Esophagus squamous epithelium (tissue), 5 donors: ENCODE data around the gene FZR1. TPM values are rescaled to one million over a fixed set of nuclear protein-coding genes. Genes with fewer than 3 reads are reported as not detected.

Experiments
- DNase-seq: peaks from one replicate; lab custom pipeline; 2025; lab: John Stamatoyannopoulos, UW
- H3K27ac ChIP-seq, 4 donors: fragments of 200-600 bp; sonication (generic); one replicate each; pipeline ENCODE4 v1.5.1; 2016 to 2019; ENCODE audit warnings: mild to moderate bottlenecking in 1 of 4
- H3K27me3 ChIP-seq, 4 donors: fragments of 200-600 bp; sonication (generic); 1 replicate in 3 of 4; 2 replicates in 1 of 4; pipeline versions ENCODE4 v1.5.1 to v1.6.0; 2017 to 2021; ENCODE audit warnings: antibody characterized with exemption in 1 of 4
- H3K36me3 ChIP-seq, 3 donors: fragments of 200-600 bp; sonication (generic); one replicate each; pipeline ENCODE4 v1.5.1; 2016 to 2019
- H3K4me1 ChIP-seq, 3 donors: fragments of 200-600 bp; sonication (generic); one replicate each; pipeline ENCODE4 v1.5.1; 2017 to 2019
- H3K4me3 ChIP-seq, 4 donors: fragments of 200-600 bp; sonication (generic); 1 replicate in 3 of 4; 2 replicates in 1 of 4; pipeline ENCODE4 v1.5.1; 2016 to 2019; ENCODE audit warnings: mild to moderate bottlenecking in 2 of 4, moderate library complexity in 1 of 4
- H3K9me3 ChIP-seq, 3 donors: fragments of 200-600 bp; sonication (generic); one replicate each; pipeline ENCODE4 v1.5.1; 2016 to 2019
- CTCF ChIP-seq, 6 experiments: fragments of 450-650 bp in 4 of 6; fragments of 200-600 bp in 2 of 6; sonication (generic) in 2 of 6; IDR thresholded peaks; one replicate each; pipeline ENCODE4 v1.5.1; 2016 to 2019; ENCODE audit warnings: antibody characterized with exemption in 6 of 6, mild to moderate bottlenecking in 4 of 6, moderate library complexity in 4 of 6
- POLR2A ChIP-seq, 4 donors: fragments of 450-650 bp; IDR thresholded peaks; one replicate each; pipeline ENCODE4 v1.6.1; 2017; ENCODE audit warnings: antibody characterized with exemption in 4 of 4, mild to moderate bottlenecking in 4 of 4, moderate library complexity in 3 of 4
- WGBS, 2 donors: methylation state at CpG; one replicate each; pipeline ENCODE4 v1.1.5; 2018; 5-methylcytosine and 5-hydroxymethylcytosine counted together
- intact Hi-C: fragments of 100-400 bp; cut with DNase I; formaldehyde crosslinking; loops from one replicate; pipeline ENCODE4 v1.15.0; 2022
- total RNA-seq, 4 donors: library from RNA; depleted of rRNA; stranded (reverse); fragments of >200 nt; gene quantifications; one replicate each; pipeline ENCODE4 v1.1.0, GENCODE V29; 2016
- donor health status: DM: yes; HTN: yes; CAD: no.

The FZR1 gene
- total RNA-seq, 4 donors from 2014 or later: 26.5 to 46.8 (median 27.2) TPM

GRCh38 chr19:3515891-3516422 lies 9.8 kb downstream of the FZR1 start:
- Histone ChIP-seq H3K9me3 (no peaks in the 10 kb centered on the region), H3K4me1 (peaks cover 7 to 96% (median 20%) of the 10 kb centered on the region in 3 donors), H3K27ac (peak overlapping the region in 1 of 4 donors; percentile 11), H3K4me3 (no peak overlapping the region), H3K36me3 (peaks cover 0 to 57% (median 0%) of the 10 kb centered on the region in 3 donors), H3K27me3 (no peaks in the 10 kb centered on the region)
- 62% methylated on average over 7 to 8 of the region's 15 CpGs for WGBS, 2 donors
- TF ChIP-seq CTCF (IDR thresholded peaks at IDR 0.05): no peak
- no peak for TF ChIP-seq POLR2A (IDR thresholded peaks at IDR 0.05)
- no peak for DNase-seq
- intact Hi-C loops: no loop called here

GRCh38 chr19:3516675-3517207 lies 10.6 kb downstream of the FZR1 start:
- DNase-seq: no peak
- no CpG with 5 or more reads among the region's 15 CpGs for WGBS, 2 donors
- H3K4me3 ChIP-seq: no peak overlapping the region
- intact Hi-C loops: no loop called here
- peaks cover 0 to 51% (median 0%) of the 10 kb centered on the region in 3 donors for H3K36me3 ChIP-seq
- TF ChIP-seq POLR2A (IDR thresholded peaks at IDR 0.05) (no peak), CTCF (IDR thresholded peaks at IDR 0.05) (no peak)
- H3K4me1 ChIP-seq: peaks cover 7 to 96% (median 20%) of the 10 kb centered on the region in 3 donors
- no peaks in the 10 kb centered on the region for H3K27me3 ChIP-seq
- H3K27ac ChIP-seq: peak overlapping the region in 2 of 4 donors; percentile 11 to 22
- no peaks in the 10 kb centered on the region for H3K9me3 ChIP-seq

GRCh38 chr19:3517638-3518037 lies 11.5 kb downstream of the FZR1 start:
- H3K4me1 ChIP-seq: peaks cover 7 to 98% (median 20%) of the 10 kb centered on the region in 3 donors
- 90 to 92% methylated on average over 2 of the region's 2 CpGs for WGBS, 2 donors
- DNase-seq: no peak
- H3K27ac ChIP-seq: peak overlapping the region in 1 of 4 donors; percentile 16
- no peaks in the 10 kb centered on the region for H3K27me3 ChIP-seq
- intact Hi-C loops: no loop called here
- H3K36me3 ChIP-seq: peaks cover 0 to 51% (median 0%) of the 10 kb centered on the region in 3 donors
- no peaks in the 10 kb centered on the region for H3K9me3 ChIP-seq
- no peak overlapping the region for H3K4me3 ChIP-seq
- TF ChIP-seq CTCF (IDR thresholded peaks at IDR 0.05) (no peak), POLR2A (IDR thresholded peaks at IDR 0.05) (no peak)

- no peak for TF ChIP-seq CTCF (IDR thresholded peaks at IDR 0.05)
- no peak for TF ChIP-seq POLR2A (IDR thresholded peaks at IDR 0.05)
- Histone ChIP-seq H3K4me3 (no peak overlapping the region), H3K4me1 (peaks cover 7 to 93% (median 17%) of the 10 kb centered on the region in 3 donors), H3K27me3 (no peaks in the 10 kb centered on the region), H3K27ac (no peak overlapping the region), H3K9me3 (no peaks in the 10 kb centered on the region), H3K36me3 (peaks cover 0 to 53% (median 5%) of the 10 kb centered on the region in 3 donors)
- intact Hi-C loops: no loop called here
- 67 to 77% methylated on average over 3 to 5 of the region's 10 CpGs for WGBS, 2 donors
- no peak for DNase-seq
Observed at GRCh38 chr19:3518255-3518654, 12.1 kb downstream of the FZR1 start.

GRCh38 chr19:3518659-3519058 lies 12.5 kb downstream of the FZR1 start:
- 86% methylated on average over 2 of the region's 2 CpGs; no CpG with 5 or more reads in 1 of the 2 donors for WGBS, 2 donors
- H3K27ac ChIP-seq: no peak overlapping the region
- peaks cover 7 to 89% (median 17%) of the 10 kb centered on the region in 3 donors for H3K4me1 ChIP-seq
- no peaks in the 10 kb centered on the region for H3K9me3 ChIP-seq
- H3K27me3 ChIP-seq: no peaks in the 10 kb centered on the region
- H3K36me3 ChIP-seq: peaks cover 3 to 55% (median 9%) of the 10 kb centered on the region in 3 donors
- H3K4me3 ChIP-seq: no peak overlapping the region
- no peak for TF ChIP-seq CTCF (IDR thresholded peaks at IDR 0.05)
- no peak for TF ChIP-seq POLR2A (IDR thresholded peaks at IDR 0.05)
- DNase-seq: no peak
- intact Hi-C loops: no loop called here
